Pancreas (tissue), 10 donors: ENCODE measurements around the gene GBP1. TPM values are rescaled to one million over a fixed set of nuclear protein-coding genes. Genes with fewer than 3 reads are reported as not detected.
A peak's percentile ranks its signal among the peaks of the same experiment; 100 is the strongest.
"Not testable (repeated sequence)": the region's sequence is repeated elsewhere in the genome, so short reads cannot be mapped to it uniquely, and the experiment has no call there.

Experiments used
- ATAC-seq, 4 donors: fragments of 200-7000 bp; cut with Tn5 transposase; one replicate each; pipeline versions ENCODE4 v1.8.0 to v1.9.1; 2020; ENCODE audit warnings: mild to moderate bottlenecking in 4 of 4, moderate library complexity in 4 of 4
- DNase-seq, 6 donors: peaks; one replicate each; pipeline ENCODE4 v3.0.0-alpha.2; 2020
- FAIRE-seq: peaks from 2 replicates; lab custom pipeline; 2012; peaks lifted over from hg19 to GRCh38; lab: Jason Lieb, UNC
- H3K27ac ChIP-seq, 4 donors: fragments of 200-600 bp; sonication (generic); 1 replicate in 3 of 4; 2 replicates in 1 of 4; pipeline versions ENCODE4 v1.5.0 to v1.8.0; 2020
- H3K27me3 ChIP-seq, 4 donors: fragments of 200-600 bp; one replicate each; pipeline ENCODE4 v1.8.0; 2021
- H3K36me3 ChIP-seq, 3 donors: fragments of 200-600 bp; sonication (generic) in 1 of 3; one replicate each; pipeline versions ENCODE4 v1.5.0 to v1.8.0; 2020 to 2021
- H3K4me1 ChIP-seq, 3 donors: fragments of 200-600 bp; one replicate each; pipeline ENCODE4 v1.8.0; 2021
- H3K4me3 ChIP-seq, 4 donors: fragments of 200-600 bp; sonication (generic) in 2 of 4; one replicate each; pipeline versions ENCODE4 v1.5.0 to v1.8.0; 2020 to 2021
- H3K9me3 ChIP-seq, 4 donors: fragments of 200-600 bp; one replicate each; pipeline ENCODE4 v1.8.0; 2021
- WGBS, 2 donors: extraction: QIAGEN DNeasy Blood & Tissue Kit; methylation state at CpG; one replicate each; pipeline ENCODE4 v1.1.7; 2013; 5-methylcytosine and 5-hydroxymethylcytosine counted together
- intact Hi-C, 3 donors: fragments of 100-400 bp; cut with DNase I; formaldehyde crosslinking; loops; one replicate each; pipeline versions ENCODE4 v1.11.1 to v1.14.2; 2022
- polyA plus RNA-seq, 2 donors: library from polyadenylated mRNA; stranded (reverse); fragments of 200-250 nt; gene quantifications; one replicate each; pipeline ENCODE4 v1.2.3, GENCODE V29; 2013
- total RNA-seq, 6 donors: library from RNA; stranded (reverse); fragmentation: NEBNext Ultra II Directional in 4 of 6; extraction: Animal tissue kit (Norgen Biotek cat#: 25700) in 4 of 6; gene quantifications; one replicate each; pipeline versions ENCODE4 v1.2.1 to v1.2.4, GENCODE V29; 2021 to 2023
- TF ChIP-seq, protein P1 (sequence below), 4 donors: fragments of 200-600 bp; sonication (generic) in 3 of 4; IDR thresholded peaks; one replicate each; pipeline versions ENCODE4 v1.5.0 to v1.8.0; 2021; ENCODE audit warnings: antibody characterized with exemption in 4 of 4
- donor health status: healthy with polysubstance abuse.
- donor health status: DM: no; HTN: no; CAD: no; lungs with moderate emphysema.
- donor health status: DM: no; HTN: no; CAD: no.
- donor health status: control.
- donor health status: control.
- donor health status: Bipolar disorder and iron deficiency.
- donor health status: DM: yes; HTN: yes; CAD: no.
- donor health status: DM: no; HTN: no; CAD: no.
- donor health status: DM: no; HTN: no; CAD: no.
- donor health status: DM: yes; HTN: yes; CAD: no.

GBP1 gene
- total and polyA plus RNA-seq, 8 donors, result 1.3 to 8.5 (median 3.6) TPM

GRCh38 chr1:89047734-89048133 is 17.3 kb downstream of the GBP1 start:
- WGBS, 2 donors, result 54 to 61% methylated on average over 3 of the region's 3 CpGs
- H3K36me3 ChIP-seq, result no peaks in the 10 kb centered on the region

DNA sequence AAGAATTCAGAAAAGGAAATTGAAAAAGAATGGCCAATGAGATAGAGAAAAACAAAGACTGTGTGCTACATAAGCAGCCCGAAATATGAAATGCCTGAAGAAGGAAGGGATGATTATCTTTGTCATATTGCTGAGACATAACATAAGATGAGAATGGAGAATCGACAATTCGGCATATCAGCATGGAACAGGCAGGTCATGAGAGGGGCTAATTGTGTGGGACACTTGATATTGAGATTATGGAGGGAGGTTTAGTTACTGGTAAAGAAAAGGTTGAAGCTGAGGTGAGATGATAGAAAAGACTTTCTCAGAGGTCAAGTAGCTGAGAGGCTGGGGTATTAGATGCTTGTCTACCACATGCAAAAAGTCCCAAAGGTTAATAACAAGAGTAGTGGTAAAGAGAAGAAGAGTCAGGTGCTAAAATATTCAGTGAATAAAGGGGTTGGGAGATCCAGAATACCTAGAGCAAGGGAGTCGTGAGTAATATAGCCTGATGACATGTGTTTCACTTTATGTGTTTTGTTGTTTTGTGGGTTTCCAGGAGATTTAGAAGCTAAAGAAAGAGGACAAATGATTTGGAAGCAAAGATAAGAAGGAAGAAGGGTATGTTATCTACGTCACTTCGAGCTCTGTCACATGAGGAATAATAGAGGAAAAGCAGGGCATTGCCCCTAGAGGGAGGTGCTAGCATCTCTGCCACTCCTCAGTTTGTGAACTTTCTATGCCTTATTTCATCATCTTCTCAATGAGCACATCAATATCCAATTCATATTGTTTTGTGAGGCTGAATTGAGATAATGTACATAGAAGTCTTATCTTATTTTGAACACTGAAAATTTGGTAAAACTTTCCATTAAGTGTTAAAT is 18.5 kb downstream of the GBP1 start:
- H3K27ac ChIP-seq, H3K4me3 ChIP-seq, intact Hi-C loops, H3K9me3 ChIP-seq, H3K36me3 ChIP-seq, ATAC-seq, DNase-seq, FAIRE-seq, H3K4me1 ChIP-seq, H3K27me3 ChIP-seq: not testable (repeated sequence)
- 78 to 88% methylated on average over 6 of the region's 6 CpGs for WGBS, 2 donors

More at GRCh38 chr1:89047734-89048133, 17.3 kb downstream of the GBP1 start:
- Histone ChIP-seq H3K4me3 (no peak overlapping the region), H3K9me3 (no peaks in the 10 kb centered on the region), H3K27ac (no peak overlapping the region), H3K27me3 (no peaks in the 10 kb centered on the region), H3K4me1 (no peaks in the 10 kb centered on the region)
- TF ChIP-seq, protein P1, sequence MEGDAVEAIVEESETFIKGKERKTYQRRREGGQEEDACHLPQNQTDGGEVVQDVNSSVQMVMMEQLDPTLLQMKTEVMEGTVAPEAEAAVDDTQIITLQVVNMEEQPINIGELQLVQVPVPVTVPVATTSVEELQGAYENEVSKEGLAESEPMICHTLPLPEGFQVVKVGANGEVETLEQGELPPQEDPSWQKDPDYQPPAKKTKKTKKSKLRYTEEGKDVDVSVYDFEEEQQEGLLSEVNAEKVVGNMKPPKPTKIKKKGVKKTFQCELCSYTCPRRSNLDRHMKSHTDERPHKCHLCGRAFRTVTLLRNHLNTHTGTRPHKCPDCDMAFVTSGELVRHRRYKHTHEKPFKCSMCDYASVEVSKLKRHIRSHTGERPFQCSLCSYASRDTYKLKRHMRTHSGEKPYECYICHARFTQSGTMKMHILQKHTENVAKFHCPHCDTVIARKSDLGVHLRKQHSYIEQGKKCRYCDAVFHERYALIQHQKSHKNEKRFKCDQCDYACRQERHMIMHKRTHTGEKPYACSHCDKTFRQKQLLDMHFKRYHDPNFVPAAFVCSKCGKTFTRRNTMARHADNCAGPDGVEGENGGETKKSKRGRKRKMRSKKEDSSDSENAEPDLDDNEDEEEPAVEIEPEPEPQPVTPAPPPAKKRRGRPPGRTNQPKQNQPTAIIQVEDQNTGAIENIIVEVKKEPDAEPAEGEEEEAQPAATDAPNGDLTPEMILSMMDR (IDR thresholded peaks at IDR 0.05), result no peak
- ATAC-seq (no peak), DNase-seq (no peak), FAIRE-seq (no peak)
- intact Hi-C loops, result no loop called here

- Histone ChIP-seq H3K9me3 (no peaks in the 10 kb centered on the region), H3K27me3 (no peaks in the 10 kb centered on the region), H3K4me1 (no peaks in the 10 kb centered on the region), H3K27ac (no peak overlapping the region), H3K36me3 (no peaks in the 10 kb centered on the region), H3K4me3 (no peak overlapping the region)
- intact Hi-C loops, result no loop called here
- TF ChIP-seq, protein P1 (IDR thresholded peaks at IDR 0.05), result no peak
- WGBS, 2 donors, result 47 to 51% methylated on average over 2 of the region's 2 CpGs
- no peak for DNase-seq
- FAIRE-seq, result peak; percentile 47
- peak in 2 of 4 donors; percentile 35 to 49 for ATAC-seq
Measured at GRCh38 chr1:89044970-89045721, 19.9 kb downstream of the GBP1 start.

DNA sequence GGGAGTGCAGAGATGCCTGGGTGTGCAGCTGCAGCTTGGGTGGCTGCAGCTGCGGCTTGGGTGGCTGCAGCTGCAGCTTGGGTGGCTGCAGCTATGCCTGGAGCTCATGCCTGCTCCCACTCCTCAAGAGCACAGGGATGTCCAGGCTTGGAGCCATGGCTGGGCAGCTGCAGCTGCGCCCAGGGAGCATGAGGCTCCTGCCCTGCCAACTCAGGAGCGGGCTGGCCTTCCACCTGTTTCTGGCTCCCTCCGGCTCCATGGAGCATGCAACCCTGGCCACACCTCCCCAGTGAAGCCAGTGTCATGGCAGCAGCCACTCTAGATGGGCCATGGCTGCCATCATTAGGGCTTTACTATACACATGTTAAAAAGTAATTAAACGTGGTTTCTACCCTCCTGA is 21.1 kb downstream of the GBP1 start:
- H3K27me3 ChIP-seq, result no peaks in the 10 kb centered on the region
- no peaks in the 10 kb centered on the region for H3K4me1 ChIP-seq
- DNase-seq (peak in 1 of 6 donors; percentile 34), FAIRE-seq (no peak), ATAC-seq (no peak)
- no peak overlapping the region for H3K4me3 ChIP-seq
- H3K9me3 ChIP-seq, result no peaks in the 10 kb centered on the region
- TF ChIP-seq, protein P1 (IDR thresholded peaks at IDR 0.05), result no peak
- H3K36me3 ChIP-seq, result no peaks in the 10 kb centered on the region
- H3K27ac ChIP-seq, result no peak overlapping the region
- 78 to 80% methylated on average over 5 of the region's 5 CpGs for WGBS, 2 donors
- intact Hi-C loops, result no loop called here

DNA sequence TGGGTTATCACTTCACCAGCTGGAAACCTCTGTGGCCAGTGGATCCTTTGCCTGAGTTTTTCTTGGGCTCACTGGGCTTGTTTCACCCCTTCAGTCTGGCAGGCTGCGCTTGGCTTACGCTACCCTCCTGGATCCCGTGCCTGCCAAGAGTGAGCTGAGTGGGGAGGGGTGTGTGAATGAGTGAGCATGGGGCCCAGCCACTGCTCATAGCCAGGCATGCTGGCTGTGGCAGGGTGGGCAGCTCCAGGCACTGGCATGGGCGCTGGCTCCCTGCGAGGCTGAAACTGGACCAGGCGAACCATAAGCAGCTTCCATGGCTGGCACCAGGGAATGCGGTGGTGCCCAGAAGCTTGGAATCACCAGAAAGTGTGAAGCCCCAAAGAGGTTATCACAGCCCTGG is 22.5 kb downstream of the GBP1 start:
- TF ChIP-seq, protein P1 (IDR thresholded peaks at IDR 0.05), result no peak
- DNase-seq (peak in 1 of 6 donors; percentile 31), ATAC-seq (no peak), FAIRE-seq (no peak)
- intact Hi-C loops, result no loop called here
- H3K9me3 ChIP-seq, result no peaks in the 10 kb centered on the region
- WGBS, 2 donors, result 94 to 96% methylated on average over 7 of the region's 7 CpGs
- H3K4me1 ChIP-seq, result no peaks in the 10 kb centered on the region
- no peaks in the 10 kb centered on the region for H3K27me3 ChIP-seq
- no peak overlapping the region for H3K27ac ChIP-seq
- H3K36me3 ChIP-seq, result no peaks in the 10 kb centered on the region
- H3K4me3 ChIP-seq, result no peak overlapping the region
